GM12872 (cell line): ENCODE data around the gene ARHGEF5.

ENCODE experiments used
- TF ChIP-seq, protein P1 (sequence below): IDR thresholded peaks from 3 replicates; pipeline ENCODE4 v1.5.1; 2011; ENCODE audit warnings: low read depth, mild to moderate bottlenecking, low read length, moderate library complexity; ENCODE audit not compliant: insufficient read depth

The ARHGEF5 gene

DNA sequence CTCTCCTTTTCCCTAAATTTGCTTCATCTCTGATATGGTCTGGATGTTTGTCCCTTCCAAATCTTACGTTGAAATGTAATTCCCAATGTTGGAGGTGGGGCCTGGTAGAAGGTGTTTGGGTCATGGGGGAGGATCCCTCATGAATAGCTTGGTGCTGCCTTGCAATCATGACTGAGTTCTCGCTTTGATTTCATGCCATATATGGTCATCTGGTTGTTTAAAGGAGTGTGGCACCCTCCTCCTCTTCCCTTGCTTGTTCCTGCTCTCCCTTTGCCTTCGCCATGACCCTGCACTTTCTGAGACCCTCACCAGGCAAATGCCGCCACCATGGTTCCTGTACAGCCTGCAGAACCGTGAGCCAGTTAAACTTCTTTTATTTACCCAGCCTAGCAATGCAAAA lies 33.7 kb downstream of the ARHGEF5 start:
- TF ChIP-seq, protein P1, sequence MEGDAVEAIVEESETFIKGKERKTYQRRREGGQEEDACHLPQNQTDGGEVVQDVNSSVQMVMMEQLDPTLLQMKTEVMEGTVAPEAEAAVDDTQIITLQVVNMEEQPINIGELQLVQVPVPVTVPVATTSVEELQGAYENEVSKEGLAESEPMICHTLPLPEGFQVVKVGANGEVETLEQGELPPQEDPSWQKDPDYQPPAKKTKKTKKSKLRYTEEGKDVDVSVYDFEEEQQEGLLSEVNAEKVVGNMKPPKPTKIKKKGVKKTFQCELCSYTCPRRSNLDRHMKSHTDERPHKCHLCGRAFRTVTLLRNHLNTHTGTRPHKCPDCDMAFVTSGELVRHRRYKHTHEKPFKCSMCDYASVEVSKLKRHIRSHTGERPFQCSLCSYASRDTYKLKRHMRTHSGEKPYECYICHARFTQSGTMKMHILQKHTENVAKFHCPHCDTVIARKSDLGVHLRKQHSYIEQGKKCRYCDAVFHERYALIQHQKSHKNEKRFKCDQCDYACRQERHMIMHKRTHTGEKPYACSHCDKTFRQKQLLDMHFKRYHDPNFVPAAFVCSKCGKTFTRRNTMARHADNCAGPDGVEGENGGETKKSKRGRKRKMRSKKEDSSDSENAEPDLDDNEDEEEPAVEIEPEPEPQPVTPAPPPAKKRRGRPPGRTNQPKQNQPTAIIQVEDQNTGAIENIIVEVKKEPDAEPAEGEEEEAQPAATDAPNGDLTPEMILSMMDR: no peak

DNA sequence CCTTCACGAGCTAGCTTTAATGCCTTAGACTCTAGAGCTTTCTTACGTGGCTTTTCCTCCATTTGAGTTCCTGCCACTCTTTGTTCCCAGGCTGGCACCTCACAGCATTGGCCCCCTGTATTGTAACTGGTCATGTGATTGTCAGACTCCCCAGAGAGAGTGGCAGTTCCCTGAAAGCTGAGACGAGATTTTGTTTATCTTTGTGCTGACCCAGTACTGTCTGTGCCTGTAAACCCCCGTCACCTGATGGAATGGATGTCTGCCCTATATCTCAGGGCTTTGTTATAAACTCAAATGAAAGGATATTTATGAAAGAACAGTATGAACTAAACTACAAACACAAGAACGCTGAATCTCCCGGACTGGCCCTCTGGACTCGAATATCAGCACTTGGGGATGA lies 35.3 kb downstream of the ARHGEF5 start:
- TF ChIP-seq, protein P1: no peak

DNA sequence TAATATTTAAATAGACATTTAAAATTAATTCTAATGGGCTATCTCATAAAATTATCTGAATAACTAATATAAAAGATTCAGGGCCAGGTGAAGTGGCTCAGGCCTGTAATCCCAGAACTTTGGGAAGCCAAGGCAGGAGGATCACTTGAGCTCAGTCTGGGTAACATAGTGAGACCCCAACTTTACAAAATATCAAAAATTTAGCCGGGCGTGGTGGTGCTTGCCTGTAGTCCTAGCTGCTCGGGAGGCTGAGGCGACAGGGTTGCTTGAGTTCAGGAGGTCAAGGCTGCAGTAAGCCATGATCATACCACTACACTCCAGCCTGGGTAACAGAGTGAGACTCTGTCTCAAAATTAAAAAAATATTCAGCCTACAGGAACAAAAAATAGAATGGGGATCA lies 35.8 kb downstream of the ARHGEF5 start:
- TF ChIP-seq, protein P1: no peak

DNA sequence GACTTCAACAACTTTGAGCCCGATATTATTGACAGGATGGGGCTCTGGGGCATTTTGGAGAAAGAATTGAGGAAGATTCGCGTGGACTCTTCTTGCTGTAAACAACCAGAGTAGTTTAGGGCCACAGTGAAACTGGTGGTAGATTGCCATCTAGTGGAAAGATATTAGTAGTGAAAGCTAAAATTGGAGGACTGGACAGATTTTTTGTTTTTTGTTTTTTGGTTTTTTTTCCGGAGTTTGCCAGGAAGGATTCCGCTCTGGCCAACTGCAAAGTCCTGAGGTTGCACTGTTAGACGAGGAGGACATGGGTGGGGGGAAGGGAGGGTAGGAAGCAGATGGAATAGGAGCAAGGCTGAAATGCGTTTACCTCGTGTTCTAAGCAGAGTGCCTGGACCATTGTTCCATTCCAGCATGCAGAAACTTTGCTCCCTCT lies 36.6 kb downstream of the ARHGEF5 start:
- TF ChIP-seq, protein P1: peak; percentile 61

DNA sequence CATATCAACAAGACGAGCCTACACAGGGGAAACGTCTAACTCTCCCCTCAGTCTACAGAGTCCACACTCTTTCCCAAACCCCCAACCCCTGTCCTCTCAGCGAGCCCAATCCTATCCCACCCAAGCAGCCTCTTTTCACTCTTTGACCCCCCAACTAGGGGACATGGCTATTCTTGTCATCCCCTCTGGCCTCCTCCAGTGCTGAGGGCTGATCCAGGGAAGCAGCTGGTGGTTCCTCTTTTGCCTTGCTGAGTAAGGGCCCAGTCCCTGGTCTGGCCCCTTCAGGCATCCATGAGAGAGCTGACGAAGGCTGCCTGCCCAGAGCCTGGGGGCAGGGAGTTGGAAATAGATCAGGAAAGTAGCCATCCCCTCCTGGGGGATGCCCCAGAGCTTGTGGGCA lies 41.9 kb downstream of the ARHGEF5 start:
- TF ChIP-seq, protein P1: no peak

DNA sequence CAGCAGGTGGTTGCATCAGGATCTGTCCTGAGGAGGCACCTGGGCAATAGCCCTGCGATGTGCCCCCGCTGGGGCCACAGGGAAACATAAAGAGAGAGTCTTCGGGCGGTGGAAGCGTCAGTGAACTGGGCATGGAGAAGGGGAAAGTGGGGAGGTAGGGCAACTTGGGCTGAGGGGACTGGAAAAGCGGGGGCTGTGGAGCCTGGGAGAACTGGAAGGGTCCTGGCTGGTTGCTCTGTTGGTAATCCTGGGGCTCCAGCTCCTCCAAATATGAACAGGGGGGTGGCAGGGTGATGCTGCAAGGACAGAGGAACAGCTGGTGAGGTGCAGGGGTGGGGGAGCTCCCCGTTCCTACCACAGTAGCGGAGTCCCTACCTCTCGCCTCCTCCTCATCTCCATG lies 43.1 kb downstream of the ARHGEF5 start:
- TF ChIP-seq, protein P1: no peak

DNA sequence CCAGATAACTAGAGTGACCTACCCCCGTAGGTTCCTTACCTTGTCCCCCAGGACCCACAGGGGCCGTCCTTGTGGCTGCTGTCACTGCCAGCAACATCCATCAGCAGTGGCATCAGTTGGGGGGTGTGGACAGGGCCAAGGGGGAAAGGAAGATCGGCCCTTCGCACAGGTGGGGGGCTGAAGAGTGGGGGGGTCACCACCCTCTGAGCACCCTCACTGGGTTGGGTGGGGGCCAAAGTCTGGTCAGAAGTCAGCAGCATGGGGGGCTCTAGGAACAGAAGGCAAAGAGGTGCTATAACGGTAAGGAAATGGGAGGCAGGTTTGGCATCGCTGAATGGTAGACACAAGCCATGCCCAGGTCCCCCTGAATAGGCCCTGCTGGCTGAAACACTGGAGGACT lies 43.7 kb downstream of the ARHGEF5 start:
- TF ChIP-seq, protein P1: no peak

DNA sequence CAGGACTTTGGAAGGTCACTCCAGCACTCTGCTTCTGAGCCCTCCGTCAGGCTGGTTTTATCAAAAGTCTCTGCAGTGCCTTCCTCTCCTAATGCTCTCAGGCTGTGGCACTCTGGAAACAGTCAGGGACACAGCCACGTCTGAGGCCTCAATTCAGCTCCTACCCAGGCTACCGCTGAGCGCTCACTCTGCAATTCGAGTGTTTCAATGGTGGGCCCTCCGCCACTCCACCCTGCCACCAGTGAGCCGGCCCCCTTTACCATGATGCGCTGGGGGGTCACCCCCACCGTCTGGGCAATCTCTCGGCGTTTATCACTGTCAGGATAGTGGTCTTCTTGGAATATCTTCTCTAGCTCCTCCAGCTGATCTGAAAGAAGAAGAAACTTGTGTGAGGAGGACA lies 44.7 kb downstream of the ARHGEF5 start:
- TF ChIP-seq, protein P1: no peak
